A549 (cell line): ENCODE data around the gene DMBT1. TPM values are rescaled to one million over a fixed set of nuclear protein-coding genes. Genes with fewer than 3 reads are reported as not detected.

ENCODE experiments used
- ATAC-seq, 2 experiments: fragments of 200-7000 bp in 1 of 2; fragments of >200 bp in 1 of 2; cut with Nextera tagmentation in 1 of 2; cut with Tn5 transposase in 1 of 2; 3 replicates each; pipeline versions ENCODE4 v1.8.0 to v1.9.1; 2018 to 2020; ENCODE audit warnings: mild to moderate bottlenecking in 1 of 2, moderate library complexity in 1 of 2
- CTCF ChIA-PET: fragments of 300-600 bp; sonication (Branson Sonifier 250); formaldehyde crosslinking; extraction: SDS; loops from one replicate; lab custom pipeline; 2021; ENCODE audit warnings: antibody characterized with exemption, inconsistent platforms; lab: Yijun Ruan, JAX
- POLR2A ChIA-PET: fragments of 350-600 bp; formaldehyde crosslinking; extraction: SDS; loops from one replicate; lab custom pipeline; 2021; ENCODE audit warnings: antibody characterized with exemption, inconsistent platforms; lab: Yijun Ruan, JAX
- DNase-seq, 2 experiments: peaks; one replicate each; pipeline versions ENCODE4 v3.0.0 to v3.0.0-alpha.2; 2011 to 2016; ENCODE audit warnings: low read depth in 1 of 2, low spot score in 1 of 2
- FAIRE-seq: peaks from 2 replicates; lab custom pipeline; 2011; peaks lifted over from hg19 to GRCh38; lab: Jason Lieb, UNC
- H3K27ac ChIP-seq, 2 experiments: fragments of >200 bp; sonication (Bioruptor Twin); formaldehyde crosslinking; 3 replicates each; pipeline ENCODE4 v1.5.1; 2016 to 2017
- H3K4me1 ChIP-seq: fragments of >200 bp; sonication (Bioruptor Twin); formaldehyde crosslinking; 3 replicates; pipeline ENCODE4 v1.6.1; 2016
- H3K4me2 ChIP-seq: fragments of >200 bp; sonication (Bioruptor Twin); formaldehyde crosslinking; 3 replicates; pipeline ENCODE4 v1.6.1; 2016
- H3K4me3 ChIP-seq: fragments of >200 bp; sonication (Bioruptor Twin); formaldehyde crosslinking; 3 replicates; pipeline ENCODE4 v1.5.1; 2016
- H3K9me3 ChIP-seq: fragments of >200 bp; sonication (Bioruptor Twin); formaldehyde crosslinking; 3 replicates; pipeline ENCODE4 v1.6.1; 2016
- BHLHE40 ChIP-seq: IDR thresholded peaks from 2 replicates; pipeline ENCODE4 v1.6.1; 2012; ENCODE audit warnings: low read depth, low read length, inconsistent platforms
- CBX2 ChIP-seq: fragments of 200-600 bp; sonication (generic); IDR thresholded peaks from 2 replicates; pipeline ENCODE4 v1.6.1; 2016; ENCODE audit warnings: low read depth, mild to moderate bottlenecking, borderline replicate concordance
- CHD2 ChIP-seq: fragments of 150-350 bp; IDR thresholded peaks from 2 replicates; pipeline ENCODE4 v1.6.1; 2014; ENCODE audit warnings: low read length; ENCODE audit not compliant: partially characterized antibody
- EHF ChIP-seq: fragments of 250-450 bp; sonication (Bioruptor Pico); IDR thresholded peaks from 2 replicates; pipeline ENCODE4 v1.5.0; 2020; ENCODE audit warnings: mild to moderate bottlenecking
- ESRRA ChIP-seq: fragments of 150-350 bp; IDR thresholded peaks from 2 replicates; pipeline ENCODE4 v1.6.1; 2014; ENCODE audit warnings: mild to moderate bottlenecking, low read length, borderline replicate concordance
- FOSB ChIP-seq: fragments of 250-450 bp; sonication (Bioruptor Pico); IDR thresholded peaks from 2 replicates; pipeline ENCODE4 v1.5.0; 2020; ENCODE audit warnings: mild to moderate bottlenecking, moderate library complexity
- HOXA7 ChIP-seq: fragments of 250-450 bp; sonication (Bioruptor Pico); IDR thresholded peaks from 2 replicates; pipeline ENCODE4 v1.5.0; 2020; ENCODE audit warnings: mild to moderate bottlenecking, moderate library complexity
- JUNB ChIP-seq: fragments of >200 bp; sonication (Bioruptor Twin); formaldehyde crosslinking; IDR thresholded peaks from 2 replicates; pipeline ENCODE4 v1.6.1; 2016
- KDM1A ChIP-seq: fragments of 200-600 bp; sonication (generic); IDR thresholded peaks from 2 replicates; pipeline ENCODE4 v1.6.1; 2016; ENCODE audit warnings: low read depth, mild to moderate bottlenecking
- MAX ChIP-seq: IDR thresholded peaks from 2 replicates; pipeline ENCODE4 v1.6.1; 2012
- MAZ ChIP-seq: fragments of 150-350 bp; IDR thresholded peaks from 2 replicates; pipeline ENCODE4 v1.6.1; 2014; ENCODE audit warnings: antibody characterized with exemption, low read depth, low read length, borderline replicate concordance
- NFE2L2 ChIP-seq: fragments of 150-350 bp; conservative IDR thresholded peaks from 2 replicates; pipeline ENCODE4 v1.6.1; 2014; ENCODE audit warnings: low read length
- NR3C1 ChIP-seq: fragments of >200 bp; sonication (Bioruptor Twin); formaldehyde crosslinking; IDR thresholded peaks from 3 replicates; pipeline ENCODE4 v1.6.1; 2017
- RARB ChIP-seq: fragments of 250-450 bp; sonication (Bioruptor Pico); IDR thresholded peaks from 2 replicates; pipeline ENCODE4 v1.8.0; 2021; ENCODE audit warnings: mild to moderate bottlenecking, moderate library complexity
- SMC3 ChIP-seq: fragments of >200 bp; sonication (Bioruptor Twin); formaldehyde crosslinking; IDR thresholded peaks from 3 replicates; pipeline ENCODE4 v1.6.1; 2018; ENCODE audit warnings: inconsistent platforms
- TFCP2L1 ChIP-seq: fragments of 250-450 bp; sonication (Bioruptor Pico); IDR thresholded peaks from 2 replicates; pipeline ENCODE4 v1.5.0; 2021; ENCODE audit warnings: mild to moderate bottlenecking
- TP53 ChIP-seq: fragments of 250-450 bp; sonication (Bioruptor Pico); IDR thresholded peaks from 2 replicates; pipeline ENCODE4 v1.5.0; 2021; ENCODE audit warnings: mild to moderate bottlenecking, moderate library complexity
- USF2 ChIP-seq: fragments of 450-650 bp; IDR thresholded peaks from 2 replicates; pipeline ENCODE4 v1.6.1; 2014; ENCODE audit warnings: antibody characterized with exemption
- ZC3H11A ChIP-seq: fragments of 450-650 bp; IDR thresholded peaks from 2 replicates; pipeline ENCODE4 v1.6.1; 2014; ENCODE audit warnings: antibody characterized with exemption, mild to moderate bottlenecking
- ZFP36 ChIP-seq: fragments of 450-650 bp; IDR thresholded peaks from 2 replicates; pipeline ENCODE4 v1.6.1; 2014; ENCODE audit warnings: borderline replicate concordance; ENCODE audit not compliant: partially characterized antibody
- ZSCAN20 ChIP-seq: fragments of 250-450 bp; sonication (Bioruptor Pico); IDR thresholded peaks from 2 replicates; pipeline ENCODE4 v1.8.0; 2022; ENCODE audit warnings: mild to moderate bottlenecking, moderate library complexity
- WGBS: methylation state at CpG from one replicate; pipeline ENCODE4 v1.1.6; 2017; ENCODE audit errors: missing lambda C conversion rate; 5-methylcytosine and 5-hydroxymethylcytosine counted together
- polyA plus RNA-seq, 4 experiments: library from polyadenylated mRNA; depleted of rRNA in 3 of 4; stranded (reverse); fragments of >200 nt; fragmentation: RNase III in 1 of 4; extraction: RNeasy Plus Mini Kit Qiagen cat#74134 plus additional on column Dnase treatment in 1 of 4; gene quantifications; 2 replicates in 3 of 4; 3 replicates in 1 of 4; pipeline ENCODE4 v1.2.3, GENCODE V29; 2011 to 2017

DMBT1 gene
- polyA plus RNA-seq, 2 of the 4 experiments (the other 2 are of a cell fraction), result 0.01 to 0.03 TPM

GRCh38 chr10:122650331-122650730 is 89.8 kb downstream of the DMBT1 start:
- WGBS, result 4% methylated on average over 2 of the region's 2 CpGs
- Histone ChIP-seq H3K4me3 (no peak overlapping the region), H3K4me1 (no peaks in the 10 kb centered on the region), H3K27ac (no peak overlapping the region), H3K4me2 (no peak overlapping the region), H3K9me3 (no peaks in the 10 kb centered on the region)
- FAIRE-seq, result no peak
- no peak for DNase-seq
- TF ChIP-seq CBX2 (no peak), MAX (no peak), TFCP2L1 (CRISPR knock-in tag) (no peak), NFE2L2 (no peak), NR3C1 (no peak)
- ChIA-PET POLR2A (no interaction called here), CTCF (interaction anchor here (2.4 to 3.7 kb wide), 3 partner anchors 9 to 54 kb away, joined by 19 to 34 read pairs (median 25); no protein-coding TSS in a partner anchor)
- no peak for ATAC-seq

GRCh38 chr10:122655524-122656307 is 95.2 kb downstream of the DMBT1 start:
- H3K27ac ChIP-seq, result no peak overlapping the region
- 38% methylated on average over 9 of the region's 9 CpGs for WGBS
- ChIA-PET CTCF (interaction anchor here (1.3 kb wide), 1 partner anchor 14 kb away, joined by 3 read pairs; no protein-coding TSS in a partner anchor), POLR2A (no interaction called here)
- H3K9me3 ChIP-seq, result no peaks in the 10 kb centered on the region
- TF ChIP-seq EHF (no peak), SMC3 (no peak), ZFP36 (no peak), HOXA7 (CRISPR knock-in tag) (no peak), FOSB (no peak)
- ATAC-seq (no peak), DNase-seq (no peak), FAIRE-seq (no peak)
- H3K4me2 ChIP-seq, result no peak overlapping the region
- H3K4me3 ChIP-seq, result no peak overlapping the region
- no peaks in the 10 kb centered on the region for H3K4me1 ChIP-seq

GRCh38 chr10:122656308-122656705 is 95.8 kb downstream of the DMBT1 start:
- 9% methylated on average over 2 of the region's 2 CpGs for WGBS
- POLR2A ChIA-PET, result no interaction called here

GRCh38 chr10:122656741-122657140 is 96.2 kb downstream of the DMBT1 start:
- H3K4me1 ChIP-seq, result no peaks in the 10 kb centered on the region
- TF ChIP-seq BHLHE40, result no peak
- no peak for TF ChIP-seq MAZ
- no peak for TF ChIP-seq JUNB
- no peak for TF ChIP-seq ESRRA
- TF ChIP-seq KDM1A, result no peak
- TF ChIP-seq TP53 (CRISPR knock-in tag), result no peak
- no peak for TF ChIP-seq USF2
- TF ChIP-seq RARB (CRISPR knock-in tag), result no peak
- no peak for TF ChIP-seq ZC3H11A
- TF ChIP-seq, all 56 proteins: peak for 0
- FAIRE-seq (no peak), ATAC-seq (no peak; a peak in 1 of 6 replicates), DNase-seq (no peak)
- ChIA-PET POLR2A (no interaction called here), CTCF (interaction anchor here (1.7 to 4.5 kb wide), 2 partner anchors 8 to 91 kb away, joined by 7 to 34 read pairs; no protein-coding TSS in a partner anchor)
- Histone ChIP-seq H3K4me3 (no peak overlapping the region), H3K4me2 (no peak overlapping the region), H3K9me3 (no peaks in the 10 kb centered on the region), H3K27ac (no peak overlapping the region)
- whole genome bisulfite sequencing, result 24% methylated on average over 3 of the region's 5 CpGs

More at GRCh38 chr10:122656308-122656705, 95.8 kb downstream of the DMBT1 start:
- Histone ChIP-seq H3K4me2 (no peak overlapping the region), H3K4me1 (no peaks in the 10 kb centered on the region)
- CTCF ChIA-PET, result interaction anchor here (1.3 to 1.7 kb wide), 2 partner anchors 14 to 91 kb away, joined by 3 to 7 read pairs; no protein-coding TSS in a partner anchor
- FAIRE-seq (no peak), DNase-seq (no peak)
- no peak for TF ChIP-seq NFE2L2
- no peak for TF ChIP-seq ZSCAN20 (CRISPR knock-in tag)
- TF ChIP-seq CHD2, result no peak
- TF ChIP-seq, all 56 proteins: peak for 0
- no peaks in the 10 kb centered on the region for H3K9me3 ChIP-seq
- no peak overlapping the region for H3K27ac ChIP-seq
- H3K4me3 ChIP-seq, result no peak overlapping the region
- ATAC-seq, result no peak
